Pancreas (tissue), 10 donors: ENCODE results near the gene PRXL2A. TPM values are rescaled to one million over a fixed set of nuclear protein-coding genes. Genes with fewer than 3 reads are reported as not detected.
A peak's percentile ranks its signal among the peaks of the same experiment; 100 is the strongest.

Experiments used
- ATAC-seq, 4 donors: fragments of 200-7000 bp; cut with Tn5 transposase; one replicate each; pipeline versions ENCODE4 v1.8.0 to v1.9.1; 2020; ENCODE audit warnings: mild to moderate bottlenecking in 4 of 4, moderate library complexity in 4 of 4
- DNase-seq, 6 donors: peaks; one replicate each; pipeline ENCODE4 v3.0.0-alpha.2; 2020
- FAIRE-seq: peaks from 2 replicates; lab custom pipeline; 2012; peaks lifted over from hg19 to GRCh38; lab: Jason Lieb, UNC
- H3K27ac ChIP-seq, 4 donors: fragments of 200-600 bp; sonication (generic); 1 replicate in 3 of 4; 2 replicates in 1 of 4; pipeline versions ENCODE4 v1.5.0 to v1.8.0; 2020
- H3K27me3 ChIP-seq, 4 donors: fragments of 200-600 bp; one replicate each; pipeline ENCODE4 v1.8.0; 2021
- H3K36me3 ChIP-seq, 3 donors: fragments of 200-600 bp; sonication (generic) in 1 of 3; one replicate each; pipeline versions ENCODE4 v1.5.0 to v1.8.0; 2020 to 2021
- H3K4me1 ChIP-seq, 3 donors: fragments of 200-600 bp; one replicate each; pipeline ENCODE4 v1.8.0; 2021
- H3K4me3 ChIP-seq, 4 donors: fragments of 200-600 bp; sonication (generic) in 2 of 4; one replicate each; pipeline versions ENCODE4 v1.5.0 to v1.8.0; 2020 to 2021
- H3K9me3 ChIP-seq, 4 donors: fragments of 200-600 bp; one replicate each; pipeline ENCODE4 v1.8.0; 2021
- CTCF ChIP-seq, 4 donors: fragments of 200-600 bp; sonication (generic) in 3 of 4; IDR thresholded peaks; one replicate each; pipeline versions ENCODE4 v1.5.0 to v1.8.0; 2021; ENCODE audit warnings: antibody characterized with exemption in 4 of 4
- WGBS, 2 donors: extraction: QIAGEN DNeasy Blood & Tissue Kit; methylation state at CpG; one replicate each; pipeline ENCODE4 v1.1.7; 2013; 5-methylcytosine and 5-hydroxymethylcytosine counted together
- intact Hi-C, 3 donors: fragments of 100-400 bp; cut with DNase I; formaldehyde crosslinking; loops; one replicate each; pipeline versions ENCODE4 v1.11.1 to v1.14.2; 2022
- polyA plus RNA-seq, 2 donors: library from polyadenylated mRNA; stranded (reverse); fragments of 200-250 nt; gene quantifications; one replicate each; pipeline ENCODE4 v1.2.3, GENCODE V29; 2013
- total RNA-seq, 6 donors: library from RNA; stranded (reverse); fragmentation: NEBNext Ultra II Directional in 4 of 6; extraction: Animal tissue kit (Norgen Biotek cat#: 25700) in 4 of 6; gene quantifications; one replicate each; pipeline versions ENCODE4 v1.2.1 to v1.2.4, GENCODE V29; 2021 to 2023
- donor health status: healthy with polysubstance abuse.
- donor health status: DM: no; HTN: no; CAD: no; lungs with moderate emphysema.
- donor health status: DM: no; HTN: no; CAD: no.
- donor health status: control.
- donor health status: control.
- donor health status: Bipolar disorder and iron deficiency.
- donor health status: DM: yes; HTN: yes; CAD: no.
- donor health status: DM: no; HTN: no; CAD: no.
- donor health status: DM: no; HTN: no; CAD: no.
- donor health status: DM: yes; HTN: yes; CAD: no.

Gene PRXL2A
- total and polyA plus RNA-seq, 8 donors = 18.2 to 39.8 (median 26.8) TPM

- no peaks in the 10 kb centered on the region for H3K9me3 ChIP-seq
- no peaks in the 10 kb centered on the region for H3K27me3 ChIP-seq
- WGBS, 2 donors = 84 to 92% methylated on average over 1 of the region's 1 CpG
- H3K4me3 ChIP-seq = no peak overlapping the region
- FAIRE-seq = no peak
- no peak for TF ChIP-seq CTCF (IDR thresholded peaks at IDR 0.05)
- H3K4me1 ChIP-seq = no peaks in the 10 kb centered on the region
- H3K27ac ChIP-seq = no peak overlapping the region
- ATAC-seq = no peak
- H3K36me3 ChIP-seq = no peaks in the 10 kb centered on the region
- intact Hi-C loops = no loop called here
- DNase-seq = no peak
Measured at GRCh38 chr10:80405035-80405434, 3.3 kb upstream of the PRXL2A start.

- FAIRE-seq (no peak), DNase-seq (no peak), ATAC-seq (no peak)
- Histone ChIP-seq H3K4me3 (no peak overlapping the region), H3K27me3 (no peaks in the 10 kb centered on the region), H3K27ac (no peak overlapping the region), H3K4me1 (no peaks in the 10 kb centered on the region), H3K9me3 (no peaks in the 10 kb centered on the region), H3K36me3 (no peaks in the 10 kb centered on the region)
- WGBS, 2 donors = 82 to 85% methylated on average over 4 of the region's 4 CpGs
- TF ChIP-seq CTCF (IDR thresholded peaks at IDR 0.05) = no peak
- intact Hi-C loops = no loop called here
Measured at GRCh38 chr10:80405626-80406025, 2.7 kb upstream of the PRXL2A start.

GRCh38 chr10:80406204-80406603 is 2.1 kb upstream of the PRXL2A start:
- Histone ChIP-seq H3K27me3 (no peaks in the 10 kb centered on the region), H3K27ac (no peak overlapping the region), H3K9me3 (no peaks in the 10 kb centered on the region), H3K4me3 (no peak overlapping the region), H3K4me1 (peaks cover 0 to 3% (median 2%) of the 10 kb centered on the region in 3 donors), H3K36me3 (no peaks in the 10 kb centered on the region)
- intact Hi-C loops = no loop called here
- no peak for TF ChIP-seq CTCF (IDR thresholded peaks at IDR 0.05)
- WGBS, 2 donors = 63 to 71% methylated on average over 4 of the region's 4 CpGs
- no peak for FAIRE-seq
- no peak for DNase-seq
- ATAC-seq = no peak

GRCh38 chr10:80407812-80408241 is 524 bp upstream of the PRXL2A start:
- WGBS, 2 donors = 4% methylated on average over 16 of the region's 16 CpGs
- intact Hi-C loops = no loop called here

More at GRCh38 chr10:80407812-80408241, 524 bp upstream of the PRXL2A start:
- Histone ChIP-seq H3K27ac (peak overlapping the region; percentile 56 to 80 (median 73)), H3K9me3 (no peaks in the 10 kb centered on the region), H3K36me3 (no peaks in the 10 kb centered on the region), H3K27me3 (no peaks in the 10 kb centered on the region), H3K4me3 (peak overlapping the region; percentile 68 to 100 (median 78)), H3K4me1 (peaks cover 0 to 7% (median 5%) of the 10 kb centered on the region in 3 donors)
- FAIRE-seq (no peak), DNase-seq (peak in 2 of 6 donors; percentile 28 to 66), ATAC-seq (peak; percentile 53 to 71 (median 66))
- no peak for TF ChIP-seq CTCF (IDR thresholded peaks at IDR 0.05)
